Measurements from ENCODE around the gene MTAP. TPM values are rescaled to one million over a fixed set of nuclear protein-coding genes. Genes with fewer than 3 reads are reported as not detected.

MTAP gene
- total RNA-seq, 1 experiment from 2014 or later: 46.1 TPM

GRCh38 chr9:21969011-21969940 is 166.8 kb downstream of the MTAP start:
- BruUV-seq (replicated peaks): no TSS peak
- H3K27ac ChIP-seq: no peak overlapping the region
- H2AFZ ChIP-seq: no peak overlapping the region
- H3K27me3 ChIP-seq (ENCODE audit: insufficient read depth, low read depth): no peaks in the 10 kb centered on the region
- TF ChIP-seq EZH2 (IDR thresholded peaks at IDR 0.05; ENCODE audit: low read depth) (no peak), CTCF (conservative IDR thresholded peaks at IDR 0.05) (no peak)
- H3K9me2 ChIP-seq (ENCODE audit: insufficient read depth): no peaks in the 10 kb centered on the region
- ChIA-PET CTCF (no interaction called here), POLR2A (ENCODE audit: unreplicated experiment) (no interaction called here)
- H3K4me1 ChIP-seq (replicated peaks; ENCODE audit: insufficient read depth): peaks cover 13% of the 10 kb centered on the region
- H3K4me2 ChIP-seq: no peak overlapping the region
- no peak overlapping the region for H3K4me3 ChIP-seq
- peaks cover 36% of the 10 kb centered on the region for H3K36me3 ChIP-seq (ENCODE audit: low read depth)
- no peaks in the 10 kb centered on the region for H3K9me3 ChIP-seq (ENCODE audit: insufficient read depth, low read depth)
- intact Hi-C loops (cut with micrococcal nuclease; ENCODE audit: unreplicated experiment): no loop called here
- DNase-seq: no peak
- H3K79me2 ChIP-seq (ENCODE audit: low read depth): peaks cover 37% of the 10 kb centered on the region
- H4K20me1 ChIP-seq (ENCODE audit: insufficient read depth): peaks cover 6% of the 10 kb centered on the region
- H3F3A ChIP-seq (ENCODE audit: insufficient read depth, low read depth): peaks cover 23% of the 10 kb centered on the region; the same call in 1 of the 2 replicates

- no peaks in the 10 kb centered on the region for H3K27me3 ChIP-seq (ENCODE audit: insufficient read depth, low read depth)
- intact Hi-C loops (cut with micrococcal nuclease; ENCODE audit: unreplicated experiment): no loop called here
- no peaks in the 10 kb centered on the region for H3K9me3 ChIP-seq (ENCODE audit: insufficient read depth, low read depth)
- H3F3A ChIP-seq (ENCODE audit: insufficient read depth, low read depth): peaks cover 23% of the 10 kb centered on the region; the same call in 1 of the 2 replicates
- DNase-seq: no peak
- no peak overlapping the region for H3K4me3 ChIP-seq
- peaks cover 6% of the 10 kb centered on the region for H4K20me1 ChIP-seq (ENCODE audit: insufficient read depth)
- POLR2A ChIA-PET (ENCODE audit: unreplicated experiment): no interaction called here
- H2AFZ ChIP-seq: no peak overlapping the region
- peaks cover 36% of the 10 kb centered on the region for H3K36me3 ChIP-seq (ENCODE audit: low read depth)
- no peak for TF ChIP-seq CTCF (conservative IDR thresholded peaks at IDR 0.05)
- no peak for TF ChIP-seq EZH2 (IDR thresholded peaks at IDR 0.05; ENCODE audit: low read depth)
- H3K9me2 ChIP-seq (ENCODE audit: insufficient read depth): no peaks in the 10 kb centered on the region
- no TSS peak for BruUV-seq (replicated peaks)
- H3K4me2 ChIP-seq: no peak overlapping the region
- peaks cover 46% of the 10 kb centered on the region for H3K79me2 ChIP-seq (ENCODE audit: low read depth)
- H3K4me1 ChIP-seq (replicated peaks; ENCODE audit: insufficient read depth): peaks cover 13% of the 10 kb centered on the region
- H3K27ac ChIP-seq: no peak overlapping the region
- CTCF ChIA-PET: no interaction called here
Observed at GRCh38 chr9:21969951-21970799, 167.7 kb downstream of the MTAP start.

GRCh38 chr9:21970800-21971640 is 168.6 kb downstream of the MTAP start:
- peaks cover 6% of the 10 kb centered on the region for H4K20me1 ChIP-seq (ENCODE audit: insufficient read depth)
- no TSS peak for BruUV-seq (replicated peaks)
- ChIA-PET CTCF (no interaction called here), POLR2A (ENCODE audit: unreplicated experiment) (interaction anchor here (0.7 kb wide), 1 partner anchor 128 kb away, joined by 3 read pairs; no protein-coding TSS in a partner anchor)
- no peaks in the 10 kb centered on the region for H3K9me2 ChIP-seq (ENCODE audit: insufficient read depth)
- no peak overlapping the region for H3K27ac ChIP-seq
- peaks cover 15% of the 10 kb centered on the region for H3K4me1 ChIP-seq (replicated peaks; ENCODE audit: insufficient read depth)
- no peaks in the 10 kb centered on the region for H3K27me3 ChIP-seq (ENCODE audit: insufficient read depth, low read depth)
- no peak overlapping the region for H3K4me2 ChIP-seq
- DNase-seq: no peak
- H3K4me3 ChIP-seq: no peak overlapping the region
- TF ChIP-seq EZH2 (IDR thresholded peaks at IDR 0.05; ENCODE audit: low read depth) (no peak), CTCF (conservative IDR thresholded peaks at IDR 0.05) (no peak)
- H3K79me2 ChIP-seq (ENCODE audit: low read depth): peaks cover 54% of the 10 kb centered on the region
- intact Hi-C loops (cut with micrococcal nuclease; ENCODE audit: unreplicated experiment): no loop called here
- H3K9me3 ChIP-seq (ENCODE audit: insufficient read depth, low read depth): no peaks in the 10 kb centered on the region
- H3K36me3 ChIP-seq (ENCODE audit: low read depth): peaks cover 36% of the 10 kb centered on the region
- H2AFZ ChIP-seq: no peak overlapping the region
- H3F3A ChIP-seq (ENCODE audit: insufficient read depth, low read depth): peaks cover 23% of the 10 kb centered on the region; the same call in 1 of the 2 replicates
